ENCODE data around the gene DHDDS. TPM values are rescaled to one million over a fixed set of nuclear protein-coding genes. Genes with fewer than 3 reads are reported as not detected.
"Not testable (repeated sequence)": the region's sequence is repeated elsewhere in the genome, so short reads cannot be mapped to it uniquely, and the experiment has no call there.

DHDDS gene
- total and polyA plus RNA-seq, 2 experiments from 2014 or later: 46.8 to 48.7 TPM

GRCh38 chr1:26493938-26494337 is 61.8 kb downstream of the DHDDS start:
- TF ChIP-seq CTCF (IDR thresholded peaks at IDR 0.05; ENCODE audit: low read depth, low read length): no peak
- H3K9me3 ChIP-seq (ENCODE audit: low read depth): no peaks in the 10 kb centered on the region
- no peak for DNase-seq (ENCODE audit: low read depth in 1 of 2, low spot score in 1 of 2)
- no peak overlapping the region for H3K27ac ChIP-seq
- no peaks in the 10 kb centered on the region for H3K4me1 ChIP-seq (ENCODE audit: low read depth)
- H3K4me3 ChIP-seq: no peak overlapping the region
- no peaks in the 10 kb centered on the region for H3K36me3 ChIP-seq
- H3K27me3 ChIP-seq: no peaks in the 10 kb centered on the region

- no peaks in the 10 kb centered on the region for H3K9me3 ChIP-seq (ENCODE audit: low read depth)
- H3K27me3 ChIP-seq: no peaks in the 10 kb centered on the region
- DNase-seq (ENCODE audit: low read depth in 1 of 2, low spot score in 1 of 2): peak in 1 of 2 donors; percentile 58
- no peak overlapping the region for H3K27ac ChIP-seq
- TF ChIP-seq CTCF (IDR thresholded peaks at IDR 0.05; ENCODE audit: low read depth, low read length): no peak
- no peaks in the 10 kb centered on the region for H3K36me3 ChIP-seq
- H3K4me3 ChIP-seq: no peak overlapping the region
- H3K4me1 ChIP-seq (ENCODE audit: low read depth): no peaks in the 10 kb centered on the region
Observed at GRCh38 chr1:26496861-26497260, 64.7 kb downstream of the DHDDS start.

GRCh38 chr1:26498894-26499293 is 66.8 kb downstream of the DHDDS start:
- no peak for DNase-seq (ENCODE audit: low read depth in 1 of 2, low spot score in 1 of 2)
- TF ChIP-seq CTCF (IDR thresholded peaks at IDR 0.05; ENCODE audit: low read depth, low read length): no peak
- Histone ChIP-seq H3K4me3 (no peak overlapping the region), H3K27me3 (no peaks in the 10 kb centered on the region), H3K36me3 (no peaks in the 10 kb centered on the region), H3K27ac (no peak overlapping the region), H3K9me3 (ENCODE audit: low read depth) (no peaks in the 10 kb centered on the region), H3K4me1 (ENCODE audit: low read depth) (no peaks in the 10 kb centered on the region)

GRCh38 chr1:26500488-26501175 is 68.5 kb downstream of the DHDDS start:
- Histone ChIP-seq H3K27me3 (no peaks in the 10 kb centered on the region), H3K4me1 (ENCODE audit: low read depth) (no peaks in the 10 kb centered on the region), H3K27ac (peak overlapping the region; percentile 70), H3K36me3 (no peaks in the 10 kb centered on the region), H3K9me3 (ENCODE audit: low read depth) (no peaks in the 10 kb centered on the region), H3K4me3 (peak overlapping the region; percentile 59)
- DNase-seq (ENCODE audit: low read depth in 1 of 2, low spot score in 1 of 2): peak; percentile 85 to 87
- no peak for TF ChIP-seq CTCF (IDR thresholded peaks at IDR 0.05; ENCODE audit: low read depth, low read length)

- H3K27ac ChIP-seq; H3K27me3 ChIP-seq; DNase-seq (ENCODE audit: low read depth in 1 of 2, low spot score in 1 of 2); H3K9me3 ChIP-seq (ENCODE audit: low read depth); H3K4me3 ChIP-seq; H3K36me3 ChIP-seq; H3K4me1 ChIP-seq (ENCODE audit: low read depth): not testable (repeated sequence)
Observed at GRCh38 chr1:26510711-26511110, 78.6 kb downstream of the DHDDS start.

- H3K27me3 ChIP-seq; H3K4me1 ChIP-seq (ENCODE audit: low read depth); H3K4me3 ChIP-seq; H3K36me3 ChIP-seq; DNase-seq (ENCODE audit: low read depth in 1 of 2, low spot score in 1 of 2); H3K9me3 ChIP-seq (ENCODE audit: low read depth); H3K27ac ChIP-seq: not testable (repeated sequence)
Observed at GRCh38 chr1:26515836-26516235, 83.7 kb downstream of the DHDDS start.
